ENCODE data around the gene NUP85. TPM values are rescaled to one million over a fixed set of nuclear protein-coding genes. Genes with fewer than 3 reads are reported as not detected.

NUP85 gene
- total and polyA plus RNA-seq, 8 donors, result 21.0 to 105 (median 25.3) TPM

- Histone ChIP-seq H3K36me3 (peaks cover 0 to 6% (median 0%) of the 10 kb centered on the region in 3 donors), H3K9me3 (no peaks in the 10 kb centered on the region), H3K27ac (peak overlapping the region in 1 of 4 donors; percentile 99), H3K4me3 (no peak overlapping the region), H3K27me3 (no peaks in the 10 kb centered on the region), H3K4me1 (peaks cover 0 to 13% (median 4%) of the 10 kb centered on the region in 3 donors)
- WGBS, 2 donors, result 90 to 93% methylated on average over 9 of the region's 9 CpGs
- intact Hi-C loops (cut with DNase I), result loop anchor here in 1 of 3 donors (10.0 kb wide), 1 partner anchor 69 kb away; no protein-coding TSS in a partner anchor
- no peak for ATAC-seq
- no peak for TF ChIP-seq CTCF (IDR thresholded peaks at IDR 0.05)
- DNase-seq, result no peak
- no peak for FAIRE-seq
These were observed 21.2 kb upstream of the NUP85 start for GRCh38 chr17:75183999-75184884.

DNA sequence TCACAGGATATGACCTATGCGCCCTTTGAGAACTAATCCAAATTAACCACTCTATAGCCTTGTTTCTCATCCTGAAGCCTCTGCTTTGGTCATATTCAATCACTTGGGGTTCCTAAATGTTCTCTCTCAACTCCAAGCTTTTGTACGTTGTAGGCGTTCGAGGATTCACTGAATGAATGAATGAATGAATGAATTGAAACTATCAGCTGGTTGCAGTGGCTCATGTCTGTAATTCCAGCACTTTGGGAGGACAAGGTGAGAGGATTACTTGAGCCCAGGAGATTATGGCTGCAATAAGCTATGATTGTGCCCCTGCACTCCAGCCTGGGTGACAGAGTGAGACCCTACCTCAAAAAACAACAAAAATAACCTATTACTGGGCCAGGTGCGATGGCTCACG lies 16.9 kb upstream of the NUP85 start:
- H3K4me3 ChIP-seq, result no peak overlapping the region
- no peak for DNase-seq
- H3K4me1 ChIP-seq, result no peaks in the 10 kb centered on the region
- no peak for ATAC-seq
- FAIRE-seq, result no peak
- H3K36me3 ChIP-seq, result no peaks in the 10 kb centered on the region
- no peaks in the 10 kb centered on the region for H3K9me3 ChIP-seq
- no peak overlapping the region for H3K27ac ChIP-seq
- no peak for TF ChIP-seq CTCF (IDR thresholded peaks at IDR 0.05)
- H3K27me3 ChIP-seq, result no peaks in the 10 kb centered on the region
- 80 to 87% methylated on average over 6 of the region's 6 CpGs for WGBS, 2 donors
- intact Hi-C loops (cut with DNase I), result loop anchor here in 1 of 3 donors (10.0 kb wide), 1 partner anchor 74 kb away; no protein-coding TSS in a partner anchor

GRCh38 chr17:75191584-75191983 lies 13.9 kb upstream of the NUP85 start:
- Histone ChIP-seq H3K27ac (no peak overlapping the region), H3K9me3 (no peaks in the 10 kb centered on the region), H3K4me1 (no peaks in the 10 kb centered on the region), H3K36me3 (no peaks in the 10 kb centered on the region), H3K27me3 (no peaks in the 10 kb centered on the region), H3K4me3 (no peak overlapping the region)
- 83 to 86% methylated on average over 4 of the region's 4 CpGs for WGBS, 2 donors
- intact Hi-C loops (cut with DNase I), result no loop called here
- no peak for ATAC-seq
- TF ChIP-seq CTCF (IDR thresholded peaks at IDR 0.05), result no peak
- DNase-seq, result no peak
- no peak for FAIRE-seq

DNA sequence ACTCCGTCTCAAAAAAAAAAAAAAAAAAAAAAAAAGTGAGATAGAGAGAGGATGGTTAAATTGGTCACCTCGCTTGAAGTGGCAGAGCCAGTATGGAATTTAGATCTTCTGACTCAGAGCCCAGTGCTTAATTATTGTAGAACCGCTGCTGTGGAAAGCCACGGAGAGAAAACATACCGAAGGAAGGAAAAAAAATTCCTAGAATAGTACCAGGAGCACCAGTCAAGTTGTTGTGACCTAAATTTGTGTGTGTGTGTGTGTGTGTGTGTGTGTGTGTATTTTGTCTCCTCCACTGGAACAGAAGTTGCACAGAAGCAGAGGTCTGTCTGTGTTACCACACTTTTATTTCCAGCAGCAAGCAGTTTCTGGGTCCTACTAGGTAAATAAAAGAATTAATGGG lies 10.6 kb upstream of the NUP85 start:
- Histone ChIP-seq H3K4me3 (no peak overlapping the region), H3K27ac (no peak overlapping the region), H3K9me3 (no peaks in the 10 kb centered on the region), H3K4me1 (no peaks in the 10 kb centered on the region), H3K36me3 (no peaks in the 10 kb centered on the region), H3K27me3 (no peaks in the 10 kb centered on the region)
- ATAC-seq (no peak), FAIRE-seq (no peak), DNase-seq (no peak)
- intact Hi-C loops (cut with DNase I), result no loop called here
- WGBS, 2 donors, result 73 to 75% methylated on average over 4 of the region's 5 CpGs
- no peak for TF ChIP-seq CTCF (IDR thresholded peaks at IDR 0.05)
